HG03280 (cell line): ENCODE measurements around the gene KRTAP9-8.
"Not testable (repeated sequence)": the region's sequence is repeated elsewhere in the genome, so short reads cannot be mapped to it uniquely, and the experiment has no call there.

Source experiments
- ATAC-seq: cut with Tn5 transposase; IDR thresholded peaks from one replicate; pipeline ENCODE4 v1.9.1; 2021; ENCODE audit warnings: mild to moderate bottlenecking, moderate library complexity; ENCODE audit not compliant: unreplicated experiment

KRTAP9-8 gene

DNA sequence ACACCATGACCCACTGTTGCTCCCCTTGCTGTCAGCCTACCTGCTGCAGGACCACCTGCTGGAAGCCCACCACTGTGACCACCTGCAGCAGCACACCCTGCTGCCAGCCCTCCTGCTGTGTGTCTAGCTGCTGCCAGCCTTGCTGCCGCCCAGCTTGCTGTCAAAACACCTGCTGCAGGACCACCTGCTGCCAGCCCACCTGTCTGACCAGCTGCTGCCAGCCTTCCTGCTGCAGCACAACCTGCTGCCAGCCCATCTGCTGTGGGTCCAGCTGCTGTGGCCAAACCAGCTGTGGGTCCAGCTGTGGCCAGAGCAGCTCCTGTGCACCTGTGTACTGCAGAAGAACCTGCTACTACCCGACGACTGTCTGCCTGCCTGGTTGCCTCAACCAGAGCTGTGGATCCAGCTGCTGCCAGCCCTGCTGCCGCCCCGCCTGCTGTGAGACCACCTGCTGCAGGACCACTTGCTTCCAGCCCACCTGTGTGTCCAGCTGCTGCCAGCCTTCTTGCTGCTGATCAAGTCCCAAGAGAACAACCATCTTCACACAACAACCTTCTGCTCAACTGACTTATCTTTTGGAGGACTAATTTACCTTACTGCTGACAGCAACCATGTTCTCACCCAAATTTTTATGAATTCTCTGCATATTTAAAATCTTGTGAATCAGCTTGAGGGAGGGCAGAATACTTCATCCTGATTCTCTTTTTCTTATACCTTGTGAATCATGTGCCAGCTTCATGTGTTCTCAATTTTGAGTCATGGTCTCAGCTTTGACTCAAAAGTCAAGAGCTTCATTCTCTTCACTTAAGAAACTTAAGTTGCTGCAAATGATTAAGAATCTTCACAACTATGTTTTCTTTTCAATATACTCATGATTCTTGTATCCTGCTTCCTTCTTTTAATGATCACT, 17.8 kb downstream of the KRTAP9-8 start, which contains the start of gene KRTAP9-9:
Gene KRTAP9-9, plus strand, starts transcription at position 4 of the 910 bp plus-strand sequence.
- not testable (repeated sequence) for ATAC-seq

DNA sequence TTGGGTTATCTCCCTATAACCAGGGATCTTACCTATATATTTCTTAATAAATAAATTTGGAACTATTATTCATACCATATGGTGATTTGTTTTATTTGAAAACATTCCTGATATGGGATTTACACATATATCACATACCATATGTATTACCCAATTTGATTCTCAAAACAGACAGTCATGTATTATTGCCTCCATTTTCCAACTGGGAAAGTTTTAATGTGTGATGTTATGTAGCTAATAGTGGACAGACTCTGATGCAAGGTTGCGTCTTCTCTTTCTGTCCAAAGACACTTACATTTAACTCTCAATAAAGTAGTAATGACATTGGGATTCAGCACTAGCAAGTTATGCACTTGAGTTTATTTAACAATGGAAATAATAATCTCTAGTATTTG, 18.5 kb downstream of the KRTAP9-8 start:
- ATAC-seq: no peak

GRCh38 chr17:41258406-41258805, 20.6 kb downstream of the KRTAP9-8 start:
- ATAC-seq: no peak

- no peak for ATAC-seq
Observed at GRCh38 chr17:41263212-41263611, 25.4 kb downstream of the KRTAP9-8 start.

GRCh38 chr17:41264599-41264998, 26.8 kb downstream of the KRTAP9-8 start:
- no peak for ATAC-seq

- no peak for ATAC-seq
Observed at GRCh38 chr17:41265078-41265477, 27.3 kb downstream of the KRTAP9-8 start, which contains the start of gene KRTAP9-6. Gene KRTAP9-6, plus strand, starts transcription at chr17:41265378. Its CDS starts 0 bp downstream, at chr17:41265378.

DNA sequence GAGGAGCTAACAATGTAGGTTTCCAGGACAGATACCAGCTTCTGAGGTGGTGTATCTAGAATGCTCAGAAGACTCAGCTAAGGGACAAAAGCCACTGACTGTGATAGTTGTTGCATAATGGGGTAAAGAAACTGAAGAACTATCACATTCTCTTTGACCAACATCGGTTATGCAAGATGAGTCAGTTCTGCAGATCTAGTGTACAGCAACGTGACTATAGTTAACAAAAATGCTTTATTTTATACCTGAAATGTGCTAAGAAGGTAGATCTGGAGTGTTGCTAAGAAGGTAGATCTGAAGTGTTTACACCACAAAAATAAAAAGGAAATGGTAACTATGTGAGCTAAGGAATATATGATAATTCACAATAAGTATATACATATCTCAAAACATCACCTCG, 29.9 kb downstream of the KRTAP9-8 start:
- no peak for ATAC-seq

DNA sequence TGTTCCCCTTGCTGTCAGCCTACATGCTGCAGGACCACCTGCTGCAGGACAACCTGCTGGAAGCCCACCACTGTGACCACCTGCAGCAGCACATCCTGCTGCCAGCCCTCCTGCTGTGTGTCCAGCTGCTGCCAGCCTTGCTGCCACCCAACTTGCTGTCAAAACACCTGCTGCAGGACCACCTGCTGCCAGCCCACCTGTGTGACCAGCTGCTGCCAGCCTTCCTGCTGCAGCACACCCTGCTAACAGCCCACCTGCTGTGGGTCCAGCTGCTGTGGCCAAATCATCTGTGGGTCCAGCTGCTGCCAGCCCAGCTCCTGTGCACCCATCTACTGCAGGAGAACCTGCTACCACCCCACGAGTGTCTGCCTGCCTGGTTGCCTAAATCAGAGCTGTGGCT, 33.5 kb downstream of the KRTAP9-8 start:
- ATAC-seq: not testable (repeated sequence)

DNA sequence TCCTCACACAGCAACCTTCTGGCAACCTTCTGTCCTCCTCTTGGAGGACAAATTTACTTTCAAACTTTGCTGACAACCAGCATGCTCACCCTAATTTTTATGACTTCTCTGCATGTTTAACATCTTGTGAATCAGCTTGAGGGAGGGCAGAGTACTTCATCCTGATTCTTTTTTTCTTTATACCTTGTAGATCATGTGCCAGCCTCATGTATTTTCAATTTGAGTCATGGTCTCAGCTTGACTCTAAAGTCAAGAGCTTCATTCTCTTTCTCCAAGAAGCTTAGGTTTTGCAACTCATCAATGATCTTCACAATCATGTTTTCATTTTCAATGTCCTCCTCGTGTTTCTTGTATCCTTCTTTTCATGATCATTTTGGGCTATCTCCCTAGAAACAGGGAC, 34.1 kb downstream of the KRTAP9-8 start:
- ATAC-seq: no peak

DNA sequence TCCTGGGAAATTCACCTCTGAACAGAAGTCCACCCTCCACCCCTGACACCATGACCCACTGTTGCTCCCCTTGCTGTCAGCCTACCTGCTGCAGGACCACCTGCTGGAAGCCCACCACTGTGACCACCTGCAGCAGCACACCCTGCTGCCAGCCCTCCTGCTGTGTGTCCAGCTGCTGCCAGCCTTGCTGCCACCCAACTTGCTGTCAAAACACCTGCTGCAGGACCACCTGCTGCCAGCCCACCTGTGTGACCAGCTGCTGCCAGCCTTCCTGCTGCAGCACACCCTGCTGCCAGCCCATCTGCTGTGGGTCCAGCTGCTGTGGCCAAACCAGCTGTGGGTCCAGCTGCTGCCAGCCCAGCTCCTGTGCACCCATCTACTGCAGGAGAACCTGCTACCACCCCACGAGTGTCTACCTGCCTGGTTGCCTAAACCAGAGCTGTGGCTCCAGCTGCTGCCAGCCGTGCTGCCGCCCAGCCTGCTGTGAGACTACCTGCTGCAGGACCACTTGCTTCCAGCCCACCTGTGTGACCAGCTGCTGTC, 37.9 kb downstream of the KRTAP9-8 start, which contains the start of gene KRTAP9-7:
Gene KRTAP9-7, plus strand, starts transcription at position 51 of the 543 bp plus-strand sequence. Its CDS starts 0 bp downstream, at position 51.
- ATAC-seq: not testable (repeated sequence)

- ATAC-seq: no peak
Observed at GRCh38 chr17:41278176-41278955, 40.6 kb downstream of the KRTAP9-8 start.

DNA sequence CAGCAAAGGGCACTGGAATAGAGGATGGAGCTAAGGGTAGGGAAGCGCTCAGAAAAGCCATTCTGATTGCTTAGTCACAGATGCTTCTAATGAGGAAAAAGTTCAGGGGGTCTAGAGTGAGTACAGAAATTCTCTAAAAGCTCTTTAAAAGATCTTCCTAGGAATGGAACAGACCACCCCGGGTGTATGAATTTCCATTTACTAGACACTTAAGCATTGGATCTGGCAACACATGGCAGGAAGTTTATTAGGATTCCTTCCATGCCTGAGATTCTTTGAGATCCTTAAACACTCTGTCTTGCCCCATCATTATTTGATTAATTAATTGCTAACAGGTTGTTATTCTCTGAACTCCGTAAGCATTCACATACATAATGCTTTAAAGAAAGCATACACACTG, 46.2 kb downstream of the KRTAP9-8 start:
- ATAC-seq: no peak

GRCh38 chr17:41284546-41284945, 46.7 kb downstream of the KRTAP9-8 start:
- ATAC-seq: no peak

- no peak for ATAC-seq
Observed at GRCh38 chr17:41287050-41287449, 49.3 kb downstream of the KRTAP9-8 start.
